GM23248 (cell line): ENCODE results near the gene LRRC53. TPM values are rescaled to one million over a fixed set of nuclear protein-coding genes. Genes with fewer than 3 reads are reported as not detected.

ENCODE experiments used
- DNase-seq: peaks from one replicate; pipeline ENCODE4 v3.0.0-alpha.2; 2015
- H2AFZ ChIP-seq: fragments of 200-600 bp; sonication (generic); 2 replicates; pipeline ENCODE4 v1.6.1; 2016; ENCODE audit warnings: antibody characterized with exemption
- H3F3A ChIP-seq: fragments of 200-600 bp; sonication (generic); 2 replicates; pipeline ENCODE4 v1.6.1; 2016; ENCODE audit warnings: mild to moderate bottlenecking, antibody characterized with exemption, mixed run types; ENCODE audit not compliant: insufficient read depth
- H3K27ac ChIP-seq: fragments of 200-600 bp; sonication (generic); 2 replicates; pipeline ENCODE4 v1.5.1; 2016; ENCODE audit warnings: mild to moderate bottlenecking
- H3K27me3 ChIP-seq: fragments of 200-600 bp; sonication (generic); replicated peaks from 2 replicates; pipeline ENCODE4 v1.6.1; 2016; ENCODE audit warnings: mild to moderate bottlenecking; ENCODE audit not compliant: insufficient read depth
- H3K36me3 ChIP-seq: fragments of 200-600 bp; sonication (generic); 2 replicates; pipeline ENCODE4 v1.6.1; 2016; ENCODE audit warnings: low read depth, mild to moderate bottlenecking
- H3K4me1 ChIP-seq: fragments of 200-600 bp; sonication (generic); 2 replicates; pipeline ENCODE4 v1.6.1; 2016; ENCODE audit warnings: mild to moderate bottlenecking; ENCODE audit not compliant: insufficient read depth
- H3K4me2 ChIP-seq: fragments of 200-600 bp; sonication (generic); one replicate; pipeline ENCODE4 v1.6.1; 2016; ENCODE audit warnings: mild to moderate bottlenecking; ENCODE audit not compliant: unreplicated experiment
- H3K4me3 ChIP-seq: fragments of 200-600 bp; sonication (generic); 2 replicates; pipeline ENCODE4 v1.5.1; 2016; ENCODE audit warnings: mild to moderate bottlenecking
- H3K79me2 ChIP-seq: fragments of 200-600 bp; sonication (generic); 2 replicates; pipeline ENCODE4 v1.6.1; 2016; ENCODE audit warnings: mild to moderate bottlenecking; ENCODE audit not compliant: insufficient read depth
- H3K9ac ChIP-seq: fragments of 200-600 bp; sonication (generic); 2 replicates; pipeline ENCODE4 v1.6.1; 2016; ENCODE audit warnings: mild to moderate bottlenecking
- H3K9me2 ChIP-seq: fragments of 200-600 bp; sonication (generic); 2 replicates; pipeline ENCODE4 v1.6.1; 2016; ENCODE audit warnings: mixed run types, mild to moderate bottlenecking, moderate library complexity; ENCODE audit not compliant: insufficient read depth
- H3K9me3 ChIP-seq: fragments of 200-600 bp; sonication (generic); one replicate; pipeline ENCODE4 v1.6.1; 2017; ENCODE audit warnings: low read depth
- H4K20me1 ChIP-seq: fragments of 200-600 bp; sonication (generic); 2 replicates; pipeline ENCODE4 v1.6.0; 2016; ENCODE audit not compliant: insufficient read depth
- EZH2 ChIP-seq: fragments of 200-600 bp; sonication (generic); IDR thresholded peaks from 2 replicates; pipeline ENCODE4 v1.6.1; 2018; ENCODE audit warnings: antibody characterized with exemption, mild to moderate bottlenecking; ENCODE audit not compliant: insufficient read depth, poor library complexity, severe bottlenecking
- EZH2phosphoT487 ChIP-seq: fragments of 200-600 bp; sonication (generic); IDR thresholded peaks from 2 replicates; pipeline ENCODE4 v1.6.1; 2018; ENCODE audit warnings: antibody characterized with exemption, moderate library complexity, mild to moderate bottlenecking, low read depth; ENCODE audit not compliant: insufficient read depth
- WGBS, 2 experiments: methylation state at CpG; one replicate each; pipeline ENCODE4 v1.1.6; 2015 to 2017; ENCODE audit warnings: low lambda C conversion rate in 2 of 2, low coverage in 1 of 2; ENCODE audit errors: missing lambda C conversion rate in 2 of 2; 5-methylcytosine and 5-hydroxymethylcytosine counted together
- in situ Hi-C: fragments of 300-500 bp; cut with MboI; formaldehyde crosslinking; loops from 2 replicates; pipeline ENCODE4 v1.15.0; 2020
- polyA plus RNA-seq: library from polyadenylated mRNA; unstranded; fragments of >200 nt; fragmentation: Nextera tagmentation; extraction: Ambion mirVana; gene quantifications from 2 replicates; pipeline ENCODE4 v1.2.1, GENCODE V29; 2016
- total RNA-seq: library from RNA; depleted of rRNA; stranded (reverse); fragments of >200 nt; shearing (Covaris generic); gene quantifications from 2 replicates; pipeline ENCODE4 v1.2.3, GENCODE V29; 2014

LRRC53 gene
- total and polyA plus RNA-seq, 2 experiments from 2014 or later = not detected

- Histone ChIP-seq H3K4me1 (peaks cover 13% of the 10 kb centered on the region), H3K4me3 (no peak overlapping the region), H3K36me3 (no peaks in the 10 kb centered on the region), H3K4me2 (no peak overlapping the region), H3K27me3 (peaks cover 4% of the 10 kb centered on the region; the same call in 1 of the 2 replicates), H3K9me3 (no peaks in the 10 kb centered on the region), H3K79me2 (no peaks in the 10 kb centered on the region), H3F3A (peaks cover 13% of the 10 kb centered on the region), H2AFZ (no peak overlapping the region), H3K9ac (no peak overlapping the region), H3K9me2 (no peaks in the 10 kb centered on the region), H3K27ac (no peak overlapping the region), H4K20me1 (no peaks in the 10 kb centered on the region)
- WGBS, 2 experiments = 75 to 80% methylated on average over 3 of the region's 3 CpGs
- no peak for TF ChIP-seq EZH2
- TF ChIP-seq EZH2phosphoT487 = no peak
- in situ Hi-C loops = no loop called here
- peak; percentile 30 for DNase-seq
Measured at GRCh38 chr1:74467786-74468377, 44.5 kb downstream of the LRRC53 start.

GRCh38 chr1:74465193-74465681, 47.2 kb downstream of the LRRC53 start:
- Histone ChIP-seq H3K27ac (no peak overlapping the region), H4K20me1 (no peaks in the 10 kb centered on the region), H2AFZ (no peak overlapping the region), H3K4me1 (peaks cover 13% of the 10 kb centered on the region), H3K9ac (no peak overlapping the region), H3K9me2 (no peaks in the 10 kb centered on the region), H3K9me3 (no peaks in the 10 kb centered on the region), H3K36me3 (no peaks in the 10 kb centered on the region), H3K4me3 (no peak overlapping the region), H3F3A (peaks cover 14% of the 10 kb centered on the region), H3K4me2 (no peak overlapping the region), H3K27me3 (peaks cover 4% of the 10 kb centered on the region), H3K79me2 (no peaks in the 10 kb centered on the region)
- WGBS, 2 experiments = 91 to 94% methylated on average over 20 to 24 of the region's 24 CpGs
- in situ Hi-C loops = no loop called here
- TF ChIP-seq EZH2phosphoT487 (no peak), EZH2 (no peak)
- DNase-seq = no peak

GRCh38 chr1:74464037-74464436, 48.4 kb downstream of the LRRC53 start:
- peak; percentile 59 for DNase-seq
- Histone ChIP-seq H3F3A (peaks cover 14% of the 10 kb centered on the region), H3K9me2 (no peaks in the 10 kb centered on the region), H3K36me3 (no peaks in the 10 kb centered on the region), H3K4me3 (no peak overlapping the region), H3K4me2 (peak overlapping the region; percentile 65), H3K9me3 (no peaks in the 10 kb centered on the region), H4K20me1 (no peaks in the 10 kb centered on the region), H2AFZ (0 out of 2 replicates have a peak overlapping the region, but pooled peaks have one; percentile 28), H3K4me1 (peaks cover 13% of the 10 kb centered on the region), H3K27me3 (peaks cover 4% of the 10 kb centered on the region; the same call in 1 of the 2 replicates), H3K27ac (peak overlapping the region; percentile 38; the same call in 1 of the 2 replicates), H3K79me2 (no peaks in the 10 kb centered on the region), H3K9ac (peak overlapping the region; percentile 35; the same call in 1 of the 2 replicates)
- in situ Hi-C loops = no loop called here
- TF ChIP-seq EZH2phosphoT487 (no peak), EZH2 (no peak)
- WGBS, 2 experiments = 2% methylated on average over 6 of the region's 6 CpGs

- H3K4me3 ChIP-seq = no peak overlapping the region
- in situ Hi-C loops = no loop called here
- peak; percentile 79 for DNase-seq
- peaks cover 14% of the 10 kb centered on the region for H3F3A ChIP-seq
- H3K36me3 ChIP-seq = no peaks in the 10 kb centered on the region
- TF ChIP-seq EZH2phosphoT487 (no peak), EZH2 (no peak)
- 16 to 19% methylated on average over 9 of the region's 9 CpGs for WGBS, 2 experiments
- H3K4me1 ChIP-seq = peaks cover 13% of the 10 kb centered on the region
- H3K4me2 ChIP-seq = peak overlapping the region; percentile 65
- H3K9me3 ChIP-seq = no peaks in the 10 kb centered on the region
- peak overlapping the region; percentile 35; the same call in 1 of the 2 replicates for H3K9ac ChIP-seq
- H3K27ac ChIP-seq = peak overlapping the region; percentile 38; the same call in 1 of the 2 replicates
- no peaks in the 10 kb centered on the region for H3K79me2 ChIP-seq
- H2AFZ ChIP-seq = 0 out of 2 replicates have a peak overlapping the region, but pooled peaks have one; percentile 28
- no peaks in the 10 kb centered on the region for H4K20me1 ChIP-seq
- no peaks in the 10 kb centered on the region for H3K9me2 ChIP-seq
- peaks cover 4% of the 10 kb centered on the region; the same call in 1 of the 2 replicates for H3K27me3 ChIP-seq
Measured at GRCh38 chr1:74463333-74463988, 49.0 kb downstream of the LRRC53 start.
